SKM-1 (cell line): Measurements from ENCODE around the gene TTLL1.
"Not testable (repeated sequence)": the region's sequence is repeated elsewhere in the genome, so short reads cannot be mapped to it uniquely, and the experiment has no call there.

Source experiments
- DNase-seq: peaks from one replicate; lab custom pipeline; 2025; ENCODE audit not compliant: unreplicated experiment; lab: John Stamatoyannopoulos, UW

Gene TTLL1

DNA sequence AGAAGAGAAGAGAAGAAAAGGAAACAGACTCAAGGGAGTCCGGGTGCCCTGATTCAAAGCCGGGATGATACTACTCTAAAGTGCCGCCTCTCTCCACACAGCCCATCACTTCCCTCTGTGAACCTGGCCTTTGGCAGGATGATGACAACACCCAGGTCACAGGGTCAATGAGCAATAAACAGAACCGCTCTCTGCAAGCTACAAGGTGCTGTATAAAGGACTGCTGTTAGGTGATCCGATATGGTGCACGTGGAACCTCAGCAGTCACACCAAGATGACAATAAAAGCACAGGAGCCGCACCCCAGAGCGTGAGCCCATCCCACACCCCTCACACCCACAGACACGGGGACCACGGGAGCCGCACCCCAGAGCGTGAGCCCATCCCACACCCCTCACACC lies 10.7 kb downstream of the TTLL1 start:
- no peak for DNase-seq

- DNase-seq = no peak
Observed at GRCh38 chr22:43077121-43077877, 11.9 kb downstream of the TTLL1 start.

GRCh38 chr22:43066844-43067385 lies 22.3 kb downstream of the TTLL1 start:
- DNase-seq = no peak

- no peak for DNase-seq
Observed at GRCh38 chr22:43066134-43066533, 23.1 kb downstream of the TTLL1 start.

GRCh38 chr22:43060183-43060582 lies 29.0 kb downstream of the TTLL1 start:
- DNase-seq = no peak

DNA sequence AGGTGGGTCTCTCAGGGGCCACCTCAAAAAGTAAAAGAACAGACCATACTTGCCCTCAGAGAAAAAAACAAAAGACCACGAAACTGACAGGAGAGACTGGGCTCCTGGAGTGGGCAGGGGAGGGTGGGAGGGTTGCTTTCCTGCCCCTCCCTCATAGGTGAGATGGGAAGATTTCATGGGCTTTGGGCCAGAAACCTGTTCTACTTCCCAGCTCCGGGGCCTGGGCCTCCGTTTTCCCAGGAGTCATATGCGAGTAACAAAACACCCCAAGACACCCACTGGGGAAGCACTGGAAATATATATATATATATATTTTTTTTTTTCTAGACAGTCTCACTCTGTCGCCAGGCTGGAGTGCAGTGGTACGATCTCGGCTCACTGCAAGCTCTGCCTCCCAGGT lies 31.6 kb downstream of the TTLL1 start:
- no peak for DNase-seq

GRCh38 chr22:43053176-43053575 lies 36.0 kb downstream of the TTLL1 start:
- DNase-seq = no peak

GRCh38 chr22:43050995-43051394 lies 38.2 kb downstream of the TTLL1 start:
- DNase-seq = no peak

- no peak for DNase-seq
Observed at GRCh38 chr22:43047605-43048004, 41.6 kb downstream of the TTLL1 start.

DNA sequence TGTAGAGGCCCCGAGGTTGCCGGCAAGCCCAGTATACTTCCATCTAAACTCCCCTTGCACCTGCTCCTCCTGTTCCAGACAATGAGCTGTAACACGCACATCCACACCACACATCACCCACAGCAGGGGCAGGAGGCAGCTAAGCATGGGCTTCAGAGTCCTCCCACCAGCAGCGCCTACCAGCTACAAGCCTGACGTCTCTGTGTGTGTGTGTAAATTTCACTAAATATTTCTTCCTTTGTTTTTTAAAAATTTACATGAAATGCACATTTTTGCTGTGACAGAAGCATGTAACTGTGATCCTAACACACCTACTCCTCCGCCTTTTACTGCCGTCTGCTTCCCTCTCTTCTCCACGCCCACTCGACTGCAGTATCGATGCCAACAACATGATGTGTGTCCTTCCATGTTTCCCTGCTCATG lies 44.9 kb downstream of the TTLL1 start:
- DNase-seq = no peak

DNA sequence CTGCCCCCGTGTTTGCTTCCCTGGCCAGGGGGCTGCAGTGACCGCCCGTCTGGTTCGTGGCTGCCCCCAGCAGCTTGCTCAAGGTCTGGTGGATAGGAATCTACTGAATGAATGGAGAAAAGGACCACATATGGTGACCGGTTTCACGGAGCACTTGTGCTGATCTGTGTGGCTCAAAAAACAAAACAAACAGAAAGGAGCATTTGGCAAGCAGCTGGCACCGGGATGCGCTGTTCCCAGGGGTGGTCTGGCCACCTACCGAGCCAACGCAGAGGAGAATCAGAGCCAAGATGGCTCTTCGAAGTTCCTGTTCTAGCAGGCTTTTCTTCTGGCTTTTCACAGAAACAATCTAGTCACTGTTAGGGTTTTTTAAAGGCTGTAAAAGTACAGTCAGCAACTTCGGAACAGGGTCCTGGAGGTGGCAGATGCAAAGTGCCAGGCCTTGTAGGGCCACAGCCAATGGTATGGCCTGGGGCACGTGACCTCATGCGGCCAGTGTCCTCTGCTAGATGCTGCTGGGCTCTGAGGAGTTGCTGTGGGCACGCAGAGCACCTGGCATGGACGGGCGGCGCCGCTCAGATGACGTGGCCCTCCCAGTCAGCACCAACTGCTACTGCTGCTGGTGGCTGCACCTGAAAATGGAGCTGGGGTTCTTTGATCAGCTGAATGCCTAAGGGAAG lies 47.0 kb downstream of the TTLL1 start:
- DNase-seq = no peak

DNA sequence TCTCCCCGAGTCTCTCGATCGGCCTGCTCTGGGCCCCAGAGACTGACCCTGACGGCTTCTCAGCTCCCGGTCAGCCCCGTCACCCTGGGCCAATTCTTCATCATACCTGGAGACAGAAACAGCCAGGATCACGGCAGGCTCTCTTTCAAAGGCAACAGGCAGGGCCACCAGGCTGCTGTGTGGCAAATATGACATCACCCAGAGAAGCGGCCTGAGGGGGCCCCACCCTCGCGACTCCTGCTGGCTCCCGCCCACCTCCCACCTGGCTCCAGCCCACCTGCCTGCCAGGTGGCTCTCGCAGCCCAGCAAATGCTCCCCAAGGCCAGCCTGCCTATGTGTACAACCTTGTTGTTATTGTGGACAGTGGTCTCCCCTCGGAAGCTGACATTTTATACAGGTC lies 49.4 kb downstream of the TTLL1 start:
- no peak for DNase-seq

DNA sequence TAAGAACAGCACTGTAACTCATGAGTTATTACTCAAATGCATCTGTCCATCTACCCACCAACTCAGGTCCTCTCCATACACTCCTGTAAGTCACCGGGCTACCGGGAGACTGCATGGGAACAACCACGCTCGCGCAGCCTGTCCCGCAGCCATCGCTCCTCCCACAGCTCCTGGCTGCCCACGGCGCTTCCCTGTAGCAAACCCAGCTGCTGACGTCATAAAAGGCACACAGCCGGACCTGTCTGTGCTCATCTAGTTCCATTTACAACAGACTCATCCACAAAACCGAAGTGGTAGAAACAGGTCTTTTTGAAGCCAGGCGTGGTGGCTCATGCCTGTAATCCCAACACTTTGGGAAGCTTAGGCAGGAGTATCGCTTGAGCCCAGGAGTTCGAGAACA lies 50.9 kb downstream of the TTLL1 start:
- DNase-seq = no peak

GRCh38 chr22:43036282-43036829 lies 52.8 kb downstream of the TTLL1 start:
- no peak for DNase-seq

DNA sequence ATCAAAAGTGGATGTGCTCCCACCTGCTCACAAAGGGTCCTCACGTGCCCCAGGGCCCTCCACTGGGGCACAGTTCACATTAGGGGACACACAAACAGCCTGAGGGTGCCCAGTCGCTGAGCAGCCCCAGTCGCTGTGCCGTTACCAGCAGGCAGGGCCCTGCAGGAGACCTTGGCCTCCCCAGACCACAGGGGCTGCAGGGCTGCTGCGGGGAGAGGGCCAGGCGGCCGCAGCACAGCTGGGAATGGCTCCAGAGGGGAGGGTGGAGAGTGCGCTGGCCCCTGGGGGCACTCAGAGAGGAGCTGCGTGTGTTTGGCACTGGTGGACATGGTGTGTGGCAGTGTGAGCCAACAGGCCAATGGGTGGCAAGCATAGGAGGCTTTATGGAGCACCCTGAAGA lies 53.9 kb downstream of the TTLL1 start:
- DNase-seq = no peak

DNA sequence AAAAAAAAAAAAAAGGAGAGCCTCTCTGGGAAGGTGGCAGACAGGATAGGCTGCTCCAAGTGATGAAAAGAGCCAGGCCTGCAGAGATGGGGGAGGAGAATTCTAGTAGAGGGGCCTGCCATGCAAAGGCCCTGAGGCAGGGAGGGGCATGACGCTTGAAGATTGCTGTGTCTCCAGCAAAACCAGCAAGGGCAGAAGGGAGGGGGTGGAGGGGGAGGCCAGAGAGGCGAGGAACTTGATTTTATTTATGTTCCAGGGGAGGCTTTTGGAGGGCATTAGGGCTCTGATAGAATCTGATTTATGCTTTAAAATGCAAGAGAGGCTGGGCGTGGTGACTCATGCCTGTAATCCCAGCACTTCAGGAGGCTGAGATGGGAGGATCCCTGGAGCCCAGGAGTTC lies 57.6 kb downstream of the TTLL1 start:
- no peak for DNase-seq

DNA sequence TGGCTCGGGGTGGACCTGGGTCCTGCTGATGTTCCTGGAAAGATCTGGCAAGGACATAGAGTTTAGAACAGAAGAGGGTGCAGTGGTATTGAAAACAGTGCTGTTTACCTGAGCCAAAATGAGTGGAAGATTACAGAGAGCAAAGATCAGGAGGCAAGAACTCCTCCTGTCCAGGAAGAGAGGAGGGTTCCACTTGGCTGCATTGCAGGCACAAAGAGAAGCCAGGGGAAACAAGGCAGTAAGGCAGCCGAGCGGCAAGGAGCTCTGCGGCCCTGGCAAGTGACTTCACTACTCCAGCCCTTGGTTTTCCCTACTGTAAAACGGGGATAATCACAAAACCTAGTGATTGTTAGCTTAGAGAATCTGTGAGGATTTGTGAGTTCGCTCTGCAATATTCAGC lies 70.6 kb downstream of the TTLL1 start:
- DNase-seq = no peak

- no peak for DNase-seq
Observed at GRCh38 chr22:43017525-43018460, 71.4 kb downstream of the TTLL1 start.

DNA sequence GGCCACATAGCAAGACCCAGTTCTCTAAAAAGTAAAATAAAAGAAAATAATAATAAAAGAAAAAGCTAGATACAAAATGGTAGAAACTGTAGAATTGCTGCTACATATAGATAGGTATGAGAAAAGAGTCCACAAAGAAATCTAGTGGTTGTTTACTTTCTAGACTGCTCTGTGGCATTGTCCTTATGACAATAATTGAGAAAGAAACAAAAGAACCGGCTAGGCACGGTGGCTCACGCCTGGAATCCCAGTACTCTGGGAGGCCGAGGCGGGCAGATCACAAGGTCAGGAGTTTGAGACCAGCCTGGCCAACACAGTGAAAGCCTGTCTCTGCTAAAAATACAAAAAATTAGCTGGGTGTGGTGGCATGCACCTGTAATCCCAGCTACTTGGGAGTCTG lies 73.0 kb downstream of the TTLL1 start:
- not testable (repeated sequence) for DNase-seq

DNA sequence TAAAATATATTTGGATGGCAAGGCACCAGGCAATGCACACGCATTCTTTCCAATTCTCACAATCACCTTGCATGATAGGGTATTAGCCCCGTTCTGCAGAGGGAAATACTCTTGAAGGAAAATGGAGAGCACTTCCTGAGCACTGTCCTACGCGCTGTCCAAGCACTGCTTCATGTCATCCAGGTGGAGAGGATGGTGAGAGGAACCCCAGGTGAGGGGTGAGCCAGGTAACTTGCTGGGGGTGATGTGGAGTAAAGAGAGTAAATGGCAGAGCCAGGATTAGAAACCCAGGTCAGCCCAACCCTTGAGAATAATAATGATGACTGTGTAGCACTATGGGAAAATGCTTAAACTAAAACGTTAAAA lies 73.5 kb downstream of the TTLL1 start:
- no peak for DNase-seq
